Muscle layer of duodenum (tissue), 2 donors: ENCODE data around the gene FDX1.

Experiments
- H3K27ac ChIP-seq: one replicate; pipeline ENCODE4 v1.7.0; 2013; ENCODE audit warnings: mild to moderate bottlenecking, low read length
- H3K27me3 ChIP-seq: one replicate; pipeline ENCODE4 v1.7.0; 2013; ENCODE audit warnings: low read depth, mild to moderate bottlenecking, control low read depth, low read length
- H3K36me3 ChIP-seq, 2 donors: one replicate each; pipeline ENCODE4 v1.7.0; 2013; ENCODE audit warnings: low read length in 2 of 2, control low read depth in 1 of 2, mild to moderate bottlenecking in 1 of 2; ENCODE audit not compliant: insufficient read depth in 2 of 2, control insufficient read depth in 1 of 2
- H3K4me1 ChIP-seq, 2 donors: one replicate each; pipeline ENCODE4 v1.7.0; 2013; ENCODE audit warnings: low read length in 2 of 2, mild to moderate bottlenecking in 2 of 2, control low read depth in 1 of 2, moderate library complexity in 1 of 2; ENCODE audit not compliant: insufficient read depth in 2 of 2, control insufficient read depth in 1 of 2
- H3K4me3 ChIP-seq, 2 donors: one replicate each; pipeline ENCODE4 v1.7.0; 2013; ENCODE audit warnings: low read length in 2 of 2, low read depth in 1 of 2, mild to moderate bottlenecking in 1 of 2
- H3K9me3 ChIP-seq, 2 donors: one replicate each; pipeline ENCODE4 v1.7.0; 2013; ENCODE audit warnings: low read length in 2 of 2, control low read depth in 1 of 2, mild to moderate bottlenecking in 1 of 2; ENCODE audit not compliant: control insufficient read depth in 1 of 2
- donor health status: healthy.

Gene FDX1

GRCh38 chr11:110447897-110448745, 18.4 kb downstream of the FDX1 start:
- H3K27me3 ChIP-seq = no peaks in the 10 kb centered on the region
- H3K4me1 ChIP-seq = peaks cover 0 to 11% of the 10 kb centered on the region in 2 donors
- H3K27ac ChIP-seq = no peak overlapping the region
- H3K4me3 ChIP-seq = no peak overlapping the region
- H3K36me3 ChIP-seq = no peaks in the 10 kb centered on the region
- H3K9me3 ChIP-seq = no peaks in the 10 kb centered on the region

GRCh38 chr11:110450246-110450645, 20.5 kb downstream of the FDX1 start:
- Histone ChIP-seq H3K27ac (no peak overlapping the region), H3K4me3 (no peak overlapping the region), H3K4me1 (peaks cover 0 to 11% of the 10 kb centered on the region in 2 donors)

GRCh38 chr11:110452720-110453119, 23.0 kb downstream of the FDX1 start:
- Histone ChIP-seq H3K4me3 (no peak overlapping the region), H3K27me3 (no peaks in the 10 kb centered on the region), H3K9me3 (no peaks in the 10 kb centered on the region), H3K36me3 (no peaks in the 10 kb centered on the region), H3K27ac (no peak overlapping the region), H3K4me1 (peaks cover 0 to 11% of the 10 kb centered on the region in 2 donors)

More at GRCh38 chr11:110450246-110450645, 20.5 kb downstream of the FDX1 start:
- Histone ChIP-seq H3K9me3 (no peaks in the 10 kb centered on the region), H3K27me3 (no peaks in the 10 kb centered on the region), H3K36me3 (no peaks in the 10 kb centered on the region)

- Histone ChIP-seq H3K36me3 (no peaks in the 10 kb centered on the region), H3K27me3 (no peaks in the 10 kb centered on the region), H3K4me1 (peaks cover 0 to 3% of the 10 kb centered on the region in 2 donors), H3K4me3 (no peak overlapping the region), H3K27ac (no peak overlapping the region), H3K9me3 (no peaks in the 10 kb centered on the region)
Measured at GRCh38 chr11:110453684-110454354, 24.1 kb downstream of the FDX1 start.

- no peak overlapping the region for H3K27ac ChIP-seq
- no peaks in the 10 kb centered on the region for H3K27me3 ChIP-seq
- H3K4me1 ChIP-seq = no peaks in the 10 kb centered on the region
Measured at GRCh38 chr11:110454609-110455008, 24.9 kb downstream of the FDX1 start.

GRCh38 chr11:110455718-110456117, 26.0 kb downstream of the FDX1 start:
- Histone ChIP-seq H3K27ac (no peak overlapping the region), H3K4me3 (no peak overlapping the region), H3K9me3 (no peaks in the 10 kb centered on the region), H3K4me1 (no peaks in the 10 kb centered on the region), H3K27me3 (no peaks in the 10 kb centered on the region), H3K36me3 (peaks cover 5 to 9% of the 10 kb centered on the region in 2 donors)

More at GRCh38 chr11:110454609-110455008, 24.9 kb downstream of the FDX1 start:
- H3K9me3 ChIP-seq = no peaks in the 10 kb centered on the region
- H3K36me3 ChIP-seq = peaks cover 0 to 6% of the 10 kb centered on the region in 2 donors
- no peak overlapping the region for H3K4me3 ChIP-seq

GRCh38 chr11:110463153-110463552, 33.4 kb downstream of the FDX1 start:
- no peak overlapping the region for H3K4me3 ChIP-seq

GRCh38 chr11:110465231-110465630, 35.5 kb downstream of the FDX1 start:
- Histone ChIP-seq H3K27me3 (no peaks in the 10 kb centered on the region), H3K36me3 (peaks cover 1 to 10% of the 10 kb centered on the region in 2 donors), H3K4me1 (no peaks in the 10 kb centered on the region), H3K27ac (no peak overlapping the region), H3K4me3 (no peak overlapping the region), H3K9me3 (no peaks in the 10 kb centered on the region)

More at GRCh38 chr11:110463153-110463552, 33.4 kb downstream of the FDX1 start:
- H3K4me1 ChIP-seq = no peaks in the 10 kb centered on the region
- no peaks in the 10 kb centered on the region for H3K27me3 ChIP-seq
- no peaks in the 10 kb centered on the region for H3K9me3 ChIP-seq
- no peak overlapping the region for H3K27ac ChIP-seq
- H3K36me3 ChIP-seq = peaks cover 5 to 15% of the 10 kb centered on the region in 2 donors

GRCh38 chr11:110467556-110467955, 37.8 kb downstream of the FDX1 start:
- Histone ChIP-seq H3K27ac (no peak overlapping the region), H3K27me3 (no peaks in the 10 kb centered on the region), H3K36me3 (peaks cover 0 to 6% of the 10 kb centered on the region in 2 donors), H3K9me3 (no peaks in the 10 kb centered on the region), H3K4me1 (no peaks in the 10 kb centered on the region), H3K4me3 (no peak overlapping the region)

- Histone ChIP-seq H3K27me3 (no peaks in the 10 kb centered on the region), H3K9me3 (no peaks in the 10 kb centered on the region), H3K4me1 (no peaks in the 10 kb centered on the region), H3K27ac (no peak overlapping the region), H3K36me3 (peaks cover 0 to 6% of the 10 kb centered on the region in 2 donors), H3K4me3 (no peak overlapping the region)
Measured at GRCh38 chr11:110468121-110468520, 38.4 kb downstream of the FDX1 start.

GRCh38 chr11:110469127-110469526, 39.4 kb downstream of the FDX1 start:
- no peak overlapping the region for H3K27ac ChIP-seq
- no peak overlapping the region for H3K4me3 ChIP-seq
- peaks cover 0 to 6% of the 10 kb centered on the region in 2 donors for H3K36me3 ChIP-seq
- H3K4me1 ChIP-seq = no peaks in the 10 kb centered on the region
- H3K9me3 ChIP-seq = no peaks in the 10 kb centered on the region
- no peaks in the 10 kb centered on the region for H3K27me3 ChIP-seq
